ENCODE data around the gene LRMDA. TPM values are rescaled to one million over a fixed set of nuclear protein-coding genes. Genes with fewer than 3 reads are reported as not detected.
"Not testable (repeated sequence)": the region's sequence is repeated elsewhere in the genome, so short reads cannot be mapped to it uniquely, and the experiment has no call there.

Gene LRMDA
- total RNA-seq, 1 experiment from 2014 or later, result 8.0 TPM

DNA sequence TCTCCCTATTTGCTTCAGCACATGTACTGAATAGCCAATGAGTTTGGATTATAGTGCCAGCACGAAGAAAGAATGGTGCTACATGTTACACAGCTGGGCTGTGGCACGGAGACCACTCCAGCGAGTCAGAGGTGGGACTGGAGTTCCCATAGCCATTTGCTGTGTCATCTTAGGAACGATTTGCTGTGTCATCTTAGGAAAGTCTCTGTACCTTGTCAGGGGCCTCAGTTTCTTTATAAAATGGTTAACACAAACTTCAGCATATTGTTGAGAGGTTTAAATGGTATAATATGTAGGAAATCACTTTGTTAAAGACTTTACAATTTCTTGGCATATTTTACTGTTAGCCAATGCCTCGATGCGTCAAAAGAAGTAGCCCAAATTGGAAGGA, 609.4 kb downstream of the LRMDA start:
- no peak for DNase-seq (ENCODE audit: low read depth)

GRCh38 chr10:76041551-76041950, 610.1 kb downstream of the LRMDA start:
- no peak for DNase-seq (ENCODE audit: low read depth)

DNA sequence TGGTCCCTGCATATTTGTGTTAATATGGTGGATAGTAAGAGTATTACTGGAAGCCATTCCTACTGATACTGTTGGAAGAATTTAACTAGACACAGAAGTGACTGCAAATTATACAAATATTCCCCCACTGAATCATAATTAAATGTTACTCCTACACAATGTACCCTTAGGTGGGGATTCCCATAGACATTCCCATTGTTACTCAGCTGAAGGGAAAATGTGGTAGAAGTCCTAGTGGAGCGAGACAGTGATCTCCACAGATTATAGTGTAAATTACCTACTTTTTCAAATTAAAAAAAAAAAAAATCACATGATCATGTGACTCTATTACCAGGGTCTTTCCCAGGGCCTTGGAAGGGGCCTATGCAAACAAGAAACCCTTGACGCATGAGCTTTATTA, 611.8 kb downstream of the LRMDA start:
- no peak for DNase-seq (ENCODE audit: low read depth)

DNA sequence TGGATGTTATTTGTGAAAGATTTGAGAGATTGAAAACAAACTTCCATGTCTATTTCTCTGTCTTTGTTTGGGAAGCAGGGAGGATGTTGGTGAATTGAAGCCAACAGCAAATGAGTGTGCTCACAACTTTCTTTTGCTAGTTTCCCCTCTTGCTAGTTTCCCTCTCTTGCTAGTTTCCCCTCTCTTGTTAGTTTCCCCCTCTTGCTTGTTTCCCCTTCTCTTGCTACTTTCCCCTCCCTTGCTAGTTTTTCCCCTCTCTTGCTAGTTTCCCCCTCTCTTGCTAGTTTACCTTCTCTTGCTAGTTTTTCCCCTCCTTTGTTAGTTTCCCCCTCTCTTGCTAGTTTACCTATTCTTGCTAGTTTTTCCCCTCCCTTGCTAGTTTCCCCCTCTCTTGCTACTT, 613.3 kb downstream of the LRMDA start:
- no peak for DNase-seq (ENCODE audit: low read depth)

DNA sequence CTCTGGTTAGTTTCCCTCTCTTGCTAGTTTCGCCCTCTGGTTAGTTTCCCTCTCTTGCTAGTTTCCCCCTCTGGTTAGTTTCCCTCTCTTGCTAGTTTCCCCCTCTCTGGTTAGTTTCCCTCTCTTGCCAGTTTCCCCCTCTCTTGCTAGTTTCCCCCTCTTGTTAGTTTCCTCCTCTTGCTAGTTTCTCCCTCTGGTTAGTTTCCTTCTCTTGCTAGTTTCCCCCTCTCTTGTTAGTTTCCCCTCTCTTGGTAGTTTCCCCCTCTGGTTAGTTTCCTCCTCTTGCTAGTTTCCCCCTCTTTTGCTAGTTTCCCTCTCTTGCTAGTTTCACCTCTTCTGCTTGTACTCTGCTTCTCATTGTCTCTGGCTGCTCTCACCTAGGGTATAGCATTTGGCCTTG, 613.8 kb downstream of the LRMDA start:
- DNase-seq (ENCODE audit: low read depth), result no peak

DNA sequence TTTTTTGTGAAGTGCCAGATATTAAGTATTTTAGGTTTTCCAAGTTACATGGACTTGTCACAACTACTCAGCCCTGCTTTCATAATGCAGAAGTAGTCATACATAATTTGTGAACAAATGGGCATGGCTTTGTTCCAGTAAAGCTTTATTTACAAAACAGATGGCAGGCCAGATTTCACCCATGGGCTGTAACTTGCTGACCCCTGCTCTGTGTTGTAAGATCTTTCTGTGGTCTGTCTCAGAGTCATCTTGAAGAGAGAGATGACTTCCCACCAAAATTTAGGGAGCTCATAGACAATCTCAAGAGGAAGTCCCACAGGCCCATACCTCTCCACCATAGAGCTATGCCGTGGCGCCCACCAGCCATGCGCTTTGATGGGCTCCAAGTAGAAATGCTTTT, 616.1 kb downstream of the LRMDA start:
- no peak for DNase-seq (ENCODE audit: low read depth)

DNA sequence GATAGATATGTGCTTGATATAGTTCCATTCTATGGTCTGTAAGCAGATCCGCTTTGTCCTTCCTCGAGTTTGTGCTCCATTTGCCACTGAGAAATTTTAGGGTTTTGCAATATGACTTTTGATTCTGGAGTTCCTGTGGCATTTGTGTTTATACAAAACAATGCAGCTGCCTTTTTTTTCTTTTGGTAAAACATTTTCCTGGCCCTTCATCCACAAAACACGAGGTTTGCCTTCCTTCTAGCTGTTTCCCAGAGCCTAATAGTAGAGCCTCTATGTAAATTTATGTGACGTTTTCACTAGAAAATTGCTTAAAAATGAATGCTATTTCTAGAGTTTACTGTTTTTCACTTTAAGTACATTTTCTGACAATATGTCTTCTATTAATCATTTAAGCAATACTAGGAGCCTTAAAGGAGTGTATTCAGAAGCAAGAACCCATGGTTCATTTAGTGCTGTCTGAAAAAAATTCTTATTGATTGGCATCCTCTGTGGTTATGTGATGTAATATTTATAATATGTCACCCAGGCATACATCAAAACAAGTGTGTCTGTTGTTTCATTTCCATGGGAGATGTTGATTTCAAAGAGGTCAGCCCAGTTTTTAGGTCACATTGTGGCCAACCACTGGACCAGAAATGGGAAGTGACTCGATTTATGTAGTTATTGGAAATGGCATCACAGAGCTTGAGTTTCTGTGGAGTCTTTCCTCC, 618.3 kb downstream of the LRMDA start:
- DNase-seq (ENCODE audit: low read depth), result peak; percentile 72

DNA sequence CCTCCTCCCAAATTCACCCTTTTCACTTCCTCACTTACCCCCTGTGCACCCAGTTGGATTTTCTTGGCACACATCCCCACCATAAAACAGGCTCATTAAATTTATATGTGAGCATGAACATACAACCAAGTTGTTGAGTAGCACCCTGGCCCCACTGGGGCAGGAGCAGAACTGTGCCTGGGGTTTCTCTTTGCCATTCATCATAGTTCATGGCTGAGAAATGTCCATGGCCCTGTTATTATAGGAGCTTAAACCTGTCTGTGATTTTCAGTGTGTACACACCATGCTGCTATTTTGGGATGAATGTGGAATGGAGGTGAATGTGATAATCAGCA, 618.8 kb downstream of the LRMDA start:
- no peak for DNase-seq (ENCODE audit: low read depth)

GRCh38 chr10:76051007-76051936, 619.8 kb downstream of the LRMDA start:
- DNase-seq (ENCODE audit: low read depth), result no peak

- no peak for DNase-seq (ENCODE audit: low read depth)
Measured at GRCh38 chr10:76052682-76053503, 621.5 kb downstream of the LRMDA start.

DNA sequence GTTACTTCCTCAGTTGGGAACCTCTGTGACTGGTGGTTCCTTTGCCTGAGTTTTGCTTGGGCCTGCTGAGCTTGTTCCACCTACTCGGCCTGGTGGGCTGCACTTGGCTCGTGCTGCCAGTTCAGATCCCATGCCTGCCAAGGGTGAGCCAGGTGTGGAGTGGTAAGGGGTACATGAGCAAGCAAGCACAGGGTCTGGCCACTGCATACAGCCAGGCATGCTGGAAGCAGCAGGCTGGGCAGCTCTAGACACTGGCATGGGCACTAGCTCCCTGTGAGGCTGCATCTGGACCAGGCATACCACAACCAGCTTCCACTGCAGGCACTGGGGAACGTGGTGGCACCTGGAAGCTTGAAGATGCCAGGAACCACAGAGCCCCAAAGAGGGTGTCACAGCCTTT, 624.0 kb downstream of the LRMDA start:
- DNase-seq (ENCODE audit: low read depth), result no peak

DNA sequence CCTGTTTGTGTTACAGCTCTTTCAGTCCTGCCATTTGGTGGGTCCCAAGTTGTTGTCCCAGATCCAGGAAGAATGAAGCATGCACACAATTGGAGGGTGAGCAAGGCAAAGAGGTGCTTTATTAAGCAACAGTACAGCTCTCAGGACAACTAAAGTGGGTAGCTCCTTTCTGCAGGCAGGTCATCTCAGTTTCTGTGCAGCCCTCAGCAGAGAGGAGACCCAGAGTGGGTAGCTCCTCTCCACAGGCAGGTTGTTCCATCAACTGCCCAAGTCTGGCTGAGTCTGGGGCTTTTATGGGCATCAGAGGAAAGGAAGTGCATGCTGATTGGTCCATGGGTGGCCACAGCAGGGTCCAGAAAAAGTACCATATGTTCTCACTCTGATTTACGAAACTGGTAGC, 624.5 kb downstream of the LRMDA start:
- no peak for DNase-seq (ENCODE audit: low read depth)

DNA sequence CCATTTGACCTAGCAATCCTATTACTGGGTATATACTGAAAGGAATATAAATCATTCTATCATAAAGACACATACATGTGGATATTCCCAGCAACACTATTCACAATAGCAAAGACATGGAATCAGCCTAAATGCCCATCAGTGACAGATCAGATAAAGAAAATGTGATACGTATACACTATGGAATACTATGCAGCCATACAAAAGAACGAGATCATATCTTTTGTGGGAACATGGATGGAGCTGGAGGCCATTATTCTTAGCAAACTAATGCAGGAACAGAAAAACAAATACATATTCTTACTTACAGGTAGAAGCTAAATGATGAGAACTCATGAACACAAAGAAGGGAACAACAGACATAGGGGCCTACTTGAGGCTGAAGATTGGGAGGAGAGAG, 629.6 kb downstream of the LRMDA start:
- not testable (repeated sequence) for DNase-seq (ENCODE audit: low read depth)

- DNase-seq (ENCODE audit: low read depth), result no peak
Measured at GRCh38 chr10:76066457-76066856, 635.0 kb downstream of the LRMDA start.

GRCh38 chr10:76067447-76067846, 636.0 kb downstream of the LRMDA start:
- DNase-seq (ENCODE audit: low read depth), result no peak

- DNase-seq (ENCODE audit: low read depth), result no peak
Measured at GRCh38 chr10:76068856-76069255, 637.4 kb downstream of the LRMDA start.

GRCh38 chr10:76070916-76071315, 639.5 kb downstream of the LRMDA start:
- no peak for DNase-seq (ENCODE audit: low read depth)

DNA sequence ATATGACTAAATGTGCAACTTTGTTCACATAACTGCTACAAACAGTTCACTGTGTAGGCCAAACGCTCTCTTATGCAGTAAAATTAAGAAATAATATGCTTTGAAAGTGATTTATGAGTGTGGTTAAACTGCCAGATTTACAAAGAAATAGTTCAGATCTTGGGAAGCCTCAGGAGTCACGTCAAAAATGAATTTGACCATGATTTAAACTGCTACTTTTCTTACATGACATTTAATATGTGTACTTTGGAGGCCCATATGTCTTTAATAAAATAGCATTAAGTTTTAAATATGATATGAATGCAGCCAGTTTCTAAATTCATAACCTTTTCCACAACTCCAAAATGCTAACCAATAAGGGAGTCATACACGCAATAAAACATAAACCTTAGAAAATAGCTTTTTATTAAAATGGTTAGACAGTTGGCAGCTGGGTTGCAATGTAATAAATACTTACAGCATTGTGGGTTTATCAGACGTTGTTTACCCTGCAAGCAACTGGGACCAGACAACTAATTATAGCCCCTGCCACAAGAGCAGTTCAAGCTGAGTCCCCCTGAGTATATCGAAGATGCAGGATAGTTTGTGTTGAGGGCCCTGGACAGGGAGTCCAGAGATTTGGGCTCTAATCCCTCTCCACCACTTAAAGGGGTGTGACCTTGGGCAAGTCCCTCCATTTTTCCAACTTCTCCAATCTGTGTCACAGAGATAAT, 640.4 kb downstream of the LRMDA start:
- DNase-seq (ENCODE audit: low read depth), result peak; percentile 48

- no peak for DNase-seq (ENCODE audit: low read depth)
Measured at GRCh38 chr10:76072384-76072783, 641.0 kb downstream of the LRMDA start.

DNA sequence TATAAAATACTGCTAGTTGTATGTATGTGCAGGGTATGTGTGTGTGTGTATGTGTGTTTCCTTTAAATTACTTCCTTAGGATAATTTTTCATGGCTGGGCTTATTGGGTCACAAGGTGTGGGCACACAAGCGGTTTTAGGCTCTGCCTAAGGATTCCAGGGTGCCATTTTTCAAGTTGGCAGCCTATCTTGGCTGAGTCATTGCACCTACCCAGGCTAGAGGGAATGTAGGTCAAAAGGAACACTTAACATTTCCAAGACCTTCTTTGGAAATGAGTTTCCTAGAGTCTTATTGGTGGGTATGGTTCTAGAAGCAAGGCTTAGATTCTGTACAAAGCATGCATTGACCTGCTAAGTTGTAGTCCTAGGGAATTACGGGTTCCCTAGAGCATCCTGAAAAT, 642.1 kb downstream of the LRMDA start:
- DNase-seq (ENCODE audit: low read depth), result peak; percentile 49

DNA sequence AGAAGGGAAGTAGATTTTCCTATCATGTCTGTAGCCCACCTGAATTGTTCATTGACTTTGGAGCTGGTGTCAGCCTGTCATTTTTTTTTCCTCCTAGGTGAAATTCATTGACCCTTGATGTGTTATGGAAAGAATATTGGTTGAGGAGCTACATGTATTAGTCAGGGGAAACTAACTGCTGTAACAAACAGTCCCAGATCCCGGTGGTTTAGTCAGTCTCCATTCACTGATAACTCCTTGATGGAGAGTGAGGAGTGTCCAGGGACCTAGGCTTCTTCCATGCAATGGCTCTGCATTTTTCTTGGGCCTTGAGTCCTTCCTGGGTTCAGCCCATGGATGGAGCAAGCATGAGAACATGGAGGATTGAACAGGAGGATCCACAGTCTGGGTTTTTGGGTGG, 643.2 kb downstream of the LRMDA start:
- DNase-seq (ENCODE audit: low read depth), result no peak

DNA sequence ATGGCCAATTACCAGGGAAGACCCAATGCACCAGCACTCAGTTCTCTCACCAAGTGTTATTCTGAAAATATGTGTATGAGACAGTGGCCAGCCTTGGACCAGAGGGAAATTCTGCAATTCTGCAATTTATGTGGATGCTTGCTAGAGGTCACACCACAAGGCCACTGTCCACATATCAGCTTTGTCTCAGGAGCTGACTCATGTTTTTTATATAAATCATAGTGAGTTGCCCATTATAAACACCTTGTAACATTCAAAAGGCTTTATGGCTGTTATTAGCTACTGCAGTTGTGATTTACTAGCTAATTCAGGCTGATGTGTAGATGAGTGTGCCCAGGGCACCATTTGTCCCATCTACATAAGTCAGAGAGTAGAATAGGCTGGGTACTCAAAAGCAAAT, 649.0 kb downstream of the LRMDA start:
- peak; percentile 94 for DNase-seq (ENCODE audit: low read depth)

Measured in M059J (cell line).